HepG2 (cell line): ENCODE measurements around the gene FAM117A. TPM values are rescaled to one million over a fixed set of nuclear protein-coding genes. Genes with fewer than 3 reads are reported as not detected.
A peak's percentile ranks its signal among the peaks of the same experiment; 100 is the strongest.

Experiments
- BHLHE40 ChIP-seq: IDR thresholded peaks from 2 replicates; pipeline ENCODE4 v1.6.1; 2011; ENCODE audit warnings: low read length, improper control_type of control experiment
- DPF2 ChIP-seq: sonication (generic); formaldehyde crosslinking; IDR thresholded peaks from 2 replicates; pipeline ENCODE4 v1.4.0; 2020; ENCODE audit warnings: mild to moderate bottlenecking, low read depth, missing genetic modification reagents, borderline replicate concordance
- ELF3 ChIP-seq: IDR thresholded peaks from 2 replicates; pipeline ENCODE4 v1.6.1; 2016; ENCODE audit warnings: missing genetic modification reagents, missing compliant biosample characterization
- ETV5 ChIP-seq: IDR thresholded peaks from 2 replicates; pipeline ENCODE4 v1.6.1; 2018; ENCODE audit warnings: missing biosample characterization, missing genetic modification reagents, inconsistent platforms, borderline replicate concordance
- FOXM1 ChIP-seq: sonication (generic); formaldehyde crosslinking; IDR thresholded peaks from 2 replicates; pipeline ENCODE4 v1.5.0; 2020; ENCODE audit warnings: missing genetic modification reagents
- GFI1 ChIP-seq: sonication (generic); formaldehyde crosslinking; IDR thresholded peaks from 2 replicates; pipeline ENCODE4 v1.5.0; 2020; ENCODE audit warnings: missing genetic modification reagents, mild to moderate bottlenecking, borderline replicate concordance
- HOXD1 ChIP-seq: sonication (generic); formaldehyde crosslinking; IDR thresholded peaks from 2 replicates; pipeline ENCODE4 v1.5.0; 2020; ENCODE audit warnings: missing genetic modification reagents
- IRX3 ChIP-seq: sonication (generic); formaldehyde crosslinking; IDR thresholded peaks from 2 replicates; pipeline ENCODE4 v1.8.1; 2023; ENCODE audit warnings: mild to moderate bottlenecking, low read depth, missing genetic modification reagents, borderline replicate concordance
- JUND ChIP-seq: sonication (generic); formaldehyde crosslinking; IDR thresholded peaks from 2 replicates; pipeline ENCODE4 v1.8.0; 2022; ENCODE audit warnings: mild to moderate bottlenecking, missing genetic modification reagents
- NFIB ChIP-seq: sonication (generic); formaldehyde crosslinking; IDR thresholded peaks from 2 replicates; pipeline ENCODE4 v1.9.0; 2021; ENCODE audit warnings: missing genetic modification reagents, mild to moderate bottlenecking, borderline replicate concordance
- NR2F6 ChIP-seq, 2 experiments: IDR thresholded peaks; 2 replicates each; pipeline ENCODE4 v1.6.1; 2016; ENCODE audit warnings: antibody characterized with exemption in 1 of 2, mild to moderate bottlenecking in 1 of 2
- PRMT3 ChIP-seq: sonication (generic); formaldehyde crosslinking; IDR thresholded peaks from 2 replicates; pipeline ENCODE4 v1.8.1; 2022; ENCODE audit warnings: low read depth, mild to moderate bottlenecking, moderate library complexity, missing genetic modification reagents, borderline replicate concordance
- SMAD3 ChIP-seq: sonication (generic); formaldehyde crosslinking; IDR thresholded peaks from 2 replicates; pipeline ENCODE4 v1.4.0; 2020; ENCODE audit warnings: missing genetic modification reagents
- SOX6 ChIP-seq, 2 experiments: fragments of 450-650 bp in 1 of 2; sonication (generic) in 1 of 2; formaldehyde crosslinking in 1 of 2; IDR thresholded peaks; 2 replicates each; pipeline versions ENCODE4 v1.4.0 to v1.6.1; 2017 to 2020; ENCODE audit warnings: antibody characterized with exemption in 1 of 2, mild to moderate bottlenecking in 1 of 2, missing genetic modification reagents in 1 of 2
- SPEN ChIP-seq: sonication (generic); formaldehyde crosslinking; IDR thresholded peaks from 2 replicates; pipeline ENCODE4 v1.5.1; 2020; ENCODE audit warnings: low read depth, mild to moderate bottlenecking, missing genetic modification reagents
- ZBTB14 ChIP-seq: sonication (generic); formaldehyde crosslinking; IDR thresholded peaks from 2 replicates; pipeline ENCODE4 v1.4.0; 2020; ENCODE audit warnings: missing genetic modification reagents
- ZFYVE20 ChIP-seq: sonication (generic); formaldehyde crosslinking; IDR thresholded peaks from 2 replicates; pipeline ENCODE4 v1.8.0; 2023; ENCODE audit warnings: low read depth, mild to moderate bottlenecking, moderate library complexity, missing genetic modification reagents, borderline replicate concordance
- ZNF337 ChIP-seq: sonication (generic); formaldehyde crosslinking; IDR thresholded peaks from 2 replicates; pipeline ENCODE4 v1.5.1; 2020; ENCODE audit warnings: missing genetic modification reagents, low read depth, mild to moderate bottlenecking, borderline replicate concordance
- ZNF562 ChIP-seq: sonication (generic); formaldehyde crosslinking; IDR thresholded peaks from 2 replicates; pipeline ENCODE4 v1.8.0; 2022; ENCODE audit warnings: missing genetic modification reagents, borderline replicate concordance
- ZNF589 ChIP-seq: sonication (generic); formaldehyde crosslinking; conservative IDR thresholded peaks from 2 replicates; pipeline ENCODE4 v1.8.0; 2022; ENCODE audit warnings: mild to moderate bottlenecking, moderate library complexity, missing genetic modification reagents
- ZNF660 ChIP-seq: sonication (generic); formaldehyde crosslinking; IDR thresholded peaks from 2 replicates; pipeline ENCODE4 v1.5.1; 2020; ENCODE audit warnings: mild to moderate bottlenecking, low read depth, missing genetic modification reagents, borderline replicate concordance
- ZNF841 ChIP-seq: sonication (generic); formaldehyde crosslinking; IDR thresholded peaks from 2 replicates; pipeline ENCODE4 v1.8.1; 2023; ENCODE audit warnings: missing genetic modification reagents, borderline replicate concordance
- ZSCAN29 ChIP-seq: sonication (generic); formaldehyde crosslinking; conservative IDR thresholded peaks from 2 replicates; pipeline ENCODE4 v1.4.0; 2020; ENCODE audit warnings: mild to moderate bottlenecking, missing genetic modification reagents
- polyA plus RNA-seq, 8 experiments: library from polyadenylated mRNA; depleted of rRNA in 3 of 8; stranded (reverse) in 7 of 8; unstranded in 1 of 8; fragments of >200 nt; fragmentation: Illumina TruSeq in 4 of 8; extraction: Trizol in 4 of 8; gene quantifications; 2 replicates each; pipeline versions ENCODE4 v1.2.1 to v1.2.3, GENCODE V29; 2011 to 2016; ENCODE audit warnings: low read depth in 4 of 8, missing spikeins in 1 of 8, mixed read lengths in 1 of 8; ENCODE audit not compliant: insufficient read depth in 1 of 8
- total RNA-seq, 5 experiments: library from RNA; depleted of rRNA; stranded (reverse); fragments of >200 nt; fragmentation: Illumina TruSeq; extraction: Trizol; gene quantifications; 2 replicates each; pipeline ENCODE4 v1.2.3, GENCODE V29; 2016; ENCODE audit warnings: low read depth in 1 of 5
- TF ChIP-seq, protein P1 (sequence below): sonication (generic); formaldehyde crosslinking; IDR thresholded peaks from 2 replicates; pipeline ENCODE4 v1.4.0; 2020; ENCODE audit warnings: missing genetic modification reagents
- TF ChIP-seq, protein P2 (sequence below): sonication (generic); formaldehyde crosslinking; IDR thresholded peaks from 2 replicates; pipeline ENCODE4 v1.4.0; 2020; ENCODE audit warnings: mild to moderate bottlenecking, missing genetic modification reagents

Gene FAM117A
- total and polyA plus RNA-seq, 2 of the 13 experiments (the other 11 are each of a cell fraction or from before 2014, with no cell fraction given), result 12.1 to 19.8 TPM

- TF ChIP-seq ZNF660 (CRISPR knock-in tag) (no peak), GFI1 (CRISPR knock-in tag) (peak; percentile 70), HOXD1 (CRISPR knock-in tag) (peak; percentile 70), NFIB (CRISPR knock-in tag) (no peak), ZSCAN29 (CRISPR knock-in tag) (no peak), NR2F6 (IDR thresholded peaks at IDR 0.05) (no peak), NR2F6 (CRISPR knock-in tag; IDR thresholded peaks at IDR 0.05) (peak; percentile 16; the same call in 1 of the 2 replicates), BHLHE40 (peak; percentile 89), ZNF337 (CRISPR knock-in tag) (peak; percentile 88; the same call in 1 of the 2 replicates), SOX6 (IDR thresholded peaks at IDR 0.05) (no peak), SOX6 (CRISPR knock-in tag; IDR thresholded peaks at IDR 0.05) (no peak; the same call in 1 of the 2 replicates), DPF2 (CRISPR knock-in tag) (no peak), SPEN (CRISPR knock-in tag) (peak; percentile 80), ZNF589 (CRISPR knock-in tag) (no peak), PRMT3 (CRISPR knock-in tag) (no peak), IRX3 (CRISPR knock-in tag) (no peak), ZNF562 (CRISPR knock-in tag) (no peak), ZNF841 (CRISPR knock-in tag) (no peak), SMAD3 (CRISPR knock-in tag) (peak; percentile 81; the same call in 1 of the 2 replicates), FOXM1 (CRISPR knock-in tag) (peak; percentile 67; the same call in 1 of the 2 replicates), ELF3 (peak; percentile 82), ZBTB14 (0 out of 2 replicates have a peak, but pooled peaks have one; percentile 25), ETV5 (CRISPR knock-in tag) (peak; percentile 87), JUND (CRISPR knock-in tag) (0 out of 2 replicates have a peak, but pooled peaks have one; percentile 27), ZFYVE20 (CRISPR knock-in tag) (no peak)
- TF ChIP-seq, protein P1, sequence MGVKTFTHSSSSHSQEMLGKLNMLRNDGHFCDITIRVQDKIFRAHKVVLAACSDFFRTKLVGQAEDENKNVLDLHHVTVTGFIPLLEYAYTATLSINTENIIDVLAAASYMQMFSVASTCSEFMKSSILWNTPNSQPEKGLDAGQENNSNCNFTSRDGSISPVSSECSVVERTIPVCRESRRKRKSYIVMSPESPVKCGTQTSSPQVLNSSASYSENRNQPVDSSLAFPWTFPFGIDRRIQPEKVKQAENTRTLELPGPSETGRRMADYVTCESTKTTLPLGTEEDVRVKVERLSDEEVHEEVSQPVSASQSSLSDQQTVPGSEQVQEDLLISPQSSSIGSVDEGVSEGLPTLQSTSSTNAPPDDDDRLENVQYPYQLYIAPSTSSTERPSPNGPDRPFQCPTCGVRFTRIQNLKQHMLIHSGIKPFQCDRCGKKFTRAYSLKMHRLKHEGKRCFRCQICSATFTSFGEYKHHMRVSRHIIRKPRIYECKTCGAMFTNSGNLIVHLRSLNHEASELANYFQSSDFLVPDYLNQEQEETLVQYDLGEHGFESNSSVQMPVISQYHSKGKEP (CRISPR knock-in tag), result no peak
- TF ChIP-seq, protein P2, sequence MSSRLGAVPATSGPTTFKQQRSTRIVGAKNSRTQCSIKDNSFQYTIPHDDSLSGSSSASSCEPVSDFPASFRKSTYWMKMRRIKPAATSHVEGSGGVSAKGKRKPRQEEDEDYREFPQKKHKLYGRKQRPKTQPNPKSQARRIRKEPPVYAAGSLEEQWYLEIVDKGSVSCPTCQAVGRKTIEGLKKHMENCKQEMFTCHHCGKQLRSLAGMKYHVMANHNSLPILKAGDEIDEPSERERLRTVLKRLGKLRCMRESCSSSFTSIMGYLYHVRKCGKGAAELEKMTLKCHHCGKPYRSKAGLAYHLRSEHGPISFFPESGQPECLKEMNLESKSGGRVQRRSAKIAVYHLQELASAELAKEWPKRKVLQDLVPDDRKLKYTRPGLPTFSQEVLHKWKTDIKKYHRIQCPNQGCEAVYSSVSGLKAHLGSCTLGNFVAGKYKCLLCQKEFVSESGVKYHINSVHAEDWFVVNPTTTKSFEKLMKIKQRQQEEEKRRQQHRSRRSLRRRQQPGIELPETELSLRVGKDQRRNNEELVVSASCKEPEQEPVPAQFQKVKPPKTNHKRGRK (CRISPR knock-in tag), result no peak
These were observed 24.7 kb upstream of the FAM117A start, which contains the start of gene KAT7 (continued) for GRCh38 chr17:49788478-49789242.
